ENCODE results near the gene MT1H.

The MT1H gene

DNA sequence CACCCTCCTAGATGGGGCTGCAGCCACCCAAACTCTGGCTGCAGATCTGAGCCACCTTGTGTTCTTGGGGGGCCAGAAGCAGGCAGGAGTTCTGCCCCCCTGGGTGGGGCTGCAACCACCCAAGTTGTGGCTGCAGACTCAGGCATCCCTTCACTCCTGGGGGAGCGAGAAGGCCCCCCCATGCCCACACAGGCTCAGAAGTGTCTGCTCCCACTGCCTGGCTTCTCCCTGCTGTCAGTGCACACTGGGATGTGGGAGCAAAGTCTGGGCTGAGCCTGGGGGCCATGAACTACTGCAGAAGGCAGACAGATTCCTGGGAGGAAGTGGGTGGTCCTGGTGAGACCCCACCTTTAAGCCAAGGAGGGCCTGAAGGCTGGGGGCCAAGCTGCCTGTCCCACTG, 25.6 kb downstream of the MT1H start:
- DNase-seq (ENCODE audit: low read depth) = no peak
- TF ChIP-seq, protein P1, sequence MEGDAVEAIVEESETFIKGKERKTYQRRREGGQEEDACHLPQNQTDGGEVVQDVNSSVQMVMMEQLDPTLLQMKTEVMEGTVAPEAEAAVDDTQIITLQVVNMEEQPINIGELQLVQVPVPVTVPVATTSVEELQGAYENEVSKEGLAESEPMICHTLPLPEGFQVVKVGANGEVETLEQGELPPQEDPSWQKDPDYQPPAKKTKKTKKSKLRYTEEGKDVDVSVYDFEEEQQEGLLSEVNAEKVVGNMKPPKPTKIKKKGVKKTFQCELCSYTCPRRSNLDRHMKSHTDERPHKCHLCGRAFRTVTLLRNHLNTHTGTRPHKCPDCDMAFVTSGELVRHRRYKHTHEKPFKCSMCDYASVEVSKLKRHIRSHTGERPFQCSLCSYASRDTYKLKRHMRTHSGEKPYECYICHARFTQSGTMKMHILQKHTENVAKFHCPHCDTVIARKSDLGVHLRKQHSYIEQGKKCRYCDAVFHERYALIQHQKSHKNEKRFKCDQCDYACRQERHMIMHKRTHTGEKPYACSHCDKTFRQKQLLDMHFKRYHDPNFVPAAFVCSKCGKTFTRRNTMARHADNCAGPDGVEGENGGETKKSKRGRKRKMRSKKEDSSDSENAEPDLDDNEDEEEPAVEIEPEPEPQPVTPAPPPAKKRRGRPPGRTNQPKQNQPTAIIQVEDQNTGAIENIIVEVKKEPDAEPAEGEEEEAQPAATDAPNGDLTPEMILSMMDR (conservative IDR thresholded peaks at IDR 0.05; ENCODE audit: low read length) = no peak

DNA sequence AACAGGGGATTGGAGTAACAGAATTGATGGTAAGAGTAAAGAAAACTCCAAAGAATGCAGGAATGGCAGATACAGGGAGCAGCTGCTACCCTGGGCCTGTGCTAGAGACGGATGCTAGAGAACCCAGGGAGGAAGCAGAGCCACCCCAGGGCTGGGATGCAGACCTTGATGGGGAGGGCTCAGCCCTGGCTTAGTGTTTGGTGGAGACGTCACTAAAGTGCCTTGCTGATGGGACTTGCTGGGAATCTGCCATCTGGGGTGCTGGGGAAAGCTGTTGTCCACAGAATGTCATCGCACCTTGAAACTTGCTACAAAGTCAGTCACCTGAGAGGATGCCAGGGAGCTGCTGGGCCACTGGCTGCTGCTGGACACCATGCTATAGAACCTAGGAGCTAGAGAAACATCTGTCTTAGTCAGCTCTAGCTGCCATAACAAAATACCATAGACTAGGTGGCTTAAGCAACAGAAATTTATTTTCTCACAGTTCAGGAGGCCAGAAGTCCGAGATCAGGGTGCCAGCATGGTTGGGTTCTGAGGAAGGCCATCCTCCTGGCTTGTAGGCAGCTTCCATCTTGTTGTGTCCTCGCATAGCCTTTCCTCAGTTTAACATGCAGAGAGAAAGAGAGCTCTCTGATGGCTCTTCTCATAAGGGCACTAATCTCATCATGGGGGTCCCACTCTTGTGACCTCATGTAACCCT, 28.0 kb downstream of the MT1H start:
- no peak for DNase-seq (ENCODE audit: low read depth)
- no peak overlapping the region for H3K4me3 ChIP-seq (ENCODE audit: low read length)
- TF ChIP-seq, protein P1 (conservative IDR thresholded peaks at IDR 0.05; ENCODE audit: low read length) = no peak

More for the DNA sequence above, 25.6 kb downstream of the MT1H start:
- H3K4me3 ChIP-seq (ENCODE audit: low read length) = no peak overlapping the region

DNA sequence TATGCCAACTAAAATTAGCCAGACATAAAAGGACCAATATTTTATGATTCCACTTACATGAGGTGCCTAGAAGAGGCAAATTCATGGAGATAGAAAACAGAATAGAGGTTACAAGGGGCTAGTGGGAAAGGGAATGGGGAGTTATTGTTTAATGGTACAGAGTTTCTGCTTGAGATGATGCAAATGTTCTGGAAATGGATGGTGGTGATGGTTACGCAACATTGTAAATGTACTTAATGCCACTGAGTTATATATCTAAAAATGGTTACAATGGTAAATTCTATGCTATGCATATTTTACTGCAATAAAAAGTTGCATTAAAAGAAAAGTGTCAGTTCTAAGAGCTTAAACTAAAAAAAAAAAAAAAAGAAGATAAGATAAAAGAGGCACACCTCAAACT, 30.6 kb downstream of the MT1H start:
- TF ChIP-seq, protein P1 (conservative IDR thresholded peaks at IDR 0.05; ENCODE audit: low read length) = no peak
- no peak for DNase-seq (ENCODE audit: low read depth)
- no peak overlapping the region for H3K4me3 ChIP-seq (ENCODE audit: low read length)

DNA sequence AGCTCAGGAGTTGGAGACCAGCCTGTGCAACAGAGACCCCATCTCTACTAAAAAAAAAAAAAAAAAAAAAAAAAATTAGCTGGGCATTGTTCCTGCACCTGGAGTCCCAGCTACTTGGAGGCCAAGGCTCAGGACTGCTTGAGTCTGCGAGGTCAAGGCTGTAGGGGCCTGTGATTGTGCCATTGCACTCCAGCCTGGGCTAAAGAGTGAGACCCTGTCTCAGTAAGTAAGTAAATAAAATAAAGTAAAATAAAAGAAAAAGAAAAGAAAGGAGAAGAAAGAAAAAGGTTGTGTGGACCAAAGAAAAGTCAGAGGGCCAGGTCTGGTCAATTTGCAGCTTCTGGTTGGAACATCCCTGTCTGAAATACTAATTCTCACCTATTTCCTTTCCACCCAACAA, 31.0 kb downstream of the MT1H start:
- no peak for DNase-seq (ENCODE audit: low read depth)
- TF ChIP-seq, protein P1 (conservative IDR thresholded peaks at IDR 0.05; ENCODE audit: low read length) = no peak
- H3K4me3 ChIP-seq (ENCODE audit: low read length) = no peak overlapping the region

DNA sequence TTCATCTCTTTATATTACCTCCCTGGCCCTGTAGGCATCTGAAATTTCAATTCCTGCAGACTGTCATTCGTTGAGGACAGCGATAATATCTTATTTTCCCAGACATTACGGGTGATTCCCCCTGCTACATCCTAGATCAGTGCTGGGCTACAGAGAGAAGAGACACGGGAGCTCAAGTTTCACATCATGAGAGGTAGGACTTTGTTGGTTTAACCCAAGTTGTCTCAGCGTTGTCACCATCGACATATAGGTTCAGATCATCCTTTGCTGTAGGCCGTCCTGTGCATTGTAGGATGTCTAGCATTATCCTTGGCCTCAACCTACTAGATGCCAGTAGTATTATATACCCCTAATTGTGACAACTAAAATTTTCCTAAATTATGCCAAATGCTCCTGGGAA, 31.9 kb downstream of the MT1H start:
- TF ChIP-seq, protein P1 (conservative IDR thresholded peaks at IDR 0.05; ENCODE audit: low read length) = no peak
- no peak overlapping the region for H3K4me3 ChIP-seq (ENCODE audit: low read length)
- DNase-seq (ENCODE audit: low read depth) = no peak

DNA sequence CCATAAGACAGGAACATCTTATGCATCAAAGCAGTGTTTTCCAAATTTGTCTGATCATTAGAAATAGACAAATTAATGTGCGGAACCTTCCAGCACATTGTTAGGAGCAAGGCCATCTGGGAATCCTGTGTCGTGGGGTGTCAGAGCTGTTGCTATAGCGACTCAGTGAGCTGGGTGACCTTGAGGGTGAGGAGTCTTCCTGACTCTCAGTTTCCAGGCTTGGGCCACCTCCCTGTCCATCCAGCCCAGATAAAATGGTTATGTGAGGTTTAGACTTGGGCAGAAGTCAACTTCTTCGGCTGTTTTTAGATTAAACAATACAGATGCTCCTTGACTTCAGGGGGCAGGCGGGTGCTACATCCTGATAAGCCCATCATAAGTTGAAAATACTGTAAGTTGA, 33.2 kb downstream of the MT1H start:
- H3K4me3 ChIP-seq (ENCODE audit: low read length) = no peak overlapping the region
- TF ChIP-seq, protein P1 (conservative IDR thresholded peaks at IDR 0.05; ENCODE audit: low read length) = no peak
- no peak for DNase-seq (ENCODE audit: low read depth)
